Endometrium (tissue), 2 donors: ENCODE data around the gene TSPY10.
"Not testable (repeated sequence)": the region's sequence is repeated elsewhere in the genome, so short reads cannot be mapped to it uniquely, and the experiment has no call there.

ENCODE experiments used
- FAIRE-seq: peaks from 2 replicates; lab custom pipeline; 2012; peaks lifted over from hg19 to GRCh38; lab: Jason Lieb, UNC
- donor health status: control.
- donor health status: control.

TSPY10 gene, protein sequence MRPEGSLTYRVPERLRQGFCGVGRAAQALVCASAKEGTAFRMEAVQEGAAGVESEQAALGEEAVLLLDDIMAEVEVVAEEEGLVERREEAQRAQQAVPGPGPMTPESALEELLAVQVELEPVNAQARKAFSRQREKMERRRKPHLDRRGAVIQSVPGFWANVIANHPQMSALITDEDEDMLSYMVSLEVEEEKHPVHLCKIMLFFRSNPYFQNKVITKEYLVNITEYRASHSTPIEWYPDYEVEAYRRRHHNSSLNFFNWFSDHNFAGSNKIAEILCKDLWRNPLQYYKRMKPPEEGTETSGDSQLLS

GRCh38 chrY:9527580-9527979 lies at the start of gene TSPY10:
TSS of gene TSPY10 (plus strand) at chrY:9527880. CDS start at chrY:9527926, 46 bp downstream.
- not testable (repeated sequence) for FAIRE-seq

GRCh38 chrY:9486967-9487366 lies 40.7 kb upstream of the TSPY10 start, which contains the start of gene TSPY9:
TSS of gene TSPY9 (plus strand) at chrY:9487267. CDS start at chrY:9487313, 46 bp downstream.
- not testable (repeated sequence) for FAIRE-seq

DNA sequence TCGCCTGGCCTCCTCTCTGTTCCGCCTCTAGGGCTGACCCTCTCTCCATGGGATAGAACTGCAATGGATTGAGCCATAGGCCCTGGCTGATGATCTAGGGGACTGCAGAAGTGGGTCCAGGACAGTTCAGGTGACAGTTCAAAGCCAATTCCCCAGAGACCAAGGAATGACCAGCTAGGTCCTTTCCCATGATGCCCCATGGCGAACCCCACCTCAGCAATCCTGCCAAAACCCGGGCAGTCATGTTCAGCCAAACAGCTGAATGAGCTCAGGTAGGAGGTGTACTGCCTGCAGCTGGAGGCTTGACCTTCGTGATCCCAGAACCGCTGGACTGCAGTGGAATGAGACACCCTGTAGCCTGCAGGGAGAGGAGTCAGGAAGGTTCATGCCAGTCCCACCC lies 23.3 kb upstream of the TSPY10 start:
- FAIRE-seq = not testable (repeated sequence)

DNA sequence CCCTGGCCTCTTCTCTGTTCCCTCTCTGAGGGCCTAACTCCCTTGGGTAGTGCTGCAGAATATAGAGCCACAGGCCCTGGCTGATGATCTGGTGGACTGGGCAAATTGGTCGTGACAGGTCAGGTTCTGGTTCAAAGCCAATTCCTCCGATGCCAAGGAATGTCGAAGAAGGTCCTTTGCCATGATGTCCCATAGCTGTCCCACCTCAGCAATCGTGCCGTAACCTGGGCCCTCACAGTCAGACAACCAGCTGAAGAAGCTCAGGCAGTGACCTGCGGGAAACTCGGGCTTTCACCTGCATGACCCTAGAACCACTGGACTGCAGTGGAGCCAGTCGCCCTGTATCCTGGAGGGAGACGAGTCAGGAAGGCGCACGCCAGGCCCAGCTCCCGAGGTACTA lies 11.4 kb upstream of the TSPY10 start:
- not testable (repeated sequence) for FAIRE-seq
